Sigmoid colon (tissue), 7 donors: ENCODE results near the gene E2F3. TPM values are rescaled to one million over a fixed set of nuclear protein-coding genes. Genes with fewer than 3 reads are reported as not detected.

Experiments used
- DNase-seq: peaks from one replicate; pipeline ENCODE4 v3.0.0-alpha.2; 2019
- H3K27ac ChIP-seq, 4 donors: fragments of 200-600 bp; sonication (generic); one replicate each; pipeline ENCODE4 v1.5.1; 2016 to 2019; ENCODE audit warnings: mild to moderate bottlenecking in 1 of 4
- H3K27me3 ChIP-seq, 3 donors: fragments of 200-600 bp; sonication (generic); one replicate each; pipeline ENCODE4 v1.5.1; 2019; ENCODE audit warnings: mild to moderate bottlenecking in 1 of 3
- H3K36me3 ChIP-seq, 4 donors: fragments of 200-600 bp; sonication (generic); one replicate each; pipeline ENCODE4 v1.5.1; 2016 to 2019
- H3K4me1 ChIP-seq, 4 donors: fragments of 200-600 bp; sonication (generic); one replicate each; pipeline ENCODE4 v1.5.1; 2017 to 2019
- H3K4me3 ChIP-seq, 4 donors: fragments of 200-600 bp; sonication (generic); one replicate each; pipeline ENCODE4 v1.5.1; 2017 to 2019; ENCODE audit warnings: mild to moderate bottlenecking in 2 of 4, moderate library complexity in 1 of 4
- H3K9me3 ChIP-seq, 4 donors: fragments of 200-600 bp in 3 of 4; sonication (generic) in 3 of 4; one replicate each; pipeline versions ENCODE4 v1.5.1 to v1.6.1; 2013 to 2019
- EP300 ChIP-seq, 4 donors: sonication (generic); formaldehyde crosslinking; IDR thresholded peaks; one replicate each; pipeline ENCODE4 v1.6.1; 2017; ENCODE audit warnings: antibody characterized with exemption in 4 of 4
- POLR2A ChIP-seq, 2 donors: fragments of 450-650 bp; IDR thresholded peaks; one replicate each; pipeline ENCODE4 v1.6.1; 2016; ENCODE audit warnings: antibody characterized with exemption in 2 of 2, mild to moderate bottlenecking in 2 of 2, moderate library complexity in 2 of 2
- POLR2AphosphoS5 ChIP-seq, 4 donors: sonication (generic); formaldehyde crosslinking; IDR thresholded peaks; one replicate each; pipeline ENCODE4 v1.6.1; 2017; ENCODE audit warnings: antibody characterized with exemption in 4 of 4
- WGBS, 2 donors: extraction: QIAGEN DNeasy Blood & Tissue Kit; methylation state at CpG; one replicate each; pipeline ENCODE4 v1.1.7; 2013; 5-methylcytosine and 5-hydroxymethylcytosine counted together
- intact Hi-C: fragments of 100-400 bp; cut with DNase I; formaldehyde crosslinking; loops from one replicate; pipeline ENCODE4 v1.15.1; 2023
- polyA plus RNA-seq, 3 donors: library from polyadenylated mRNA; stranded (reverse); fragments of 200-250 nt; gene quantifications; one replicate each; pipeline ENCODE4 v1.2.3, GENCODE V29; 2013
- total RNA-seq, 4 donors: library from RNA; depleted of rRNA; stranded (reverse); fragments of >200 nt; gene quantifications; one replicate each; pipeline ENCODE4 v1.1.0, GENCODE V29; 2016
- TF ChIP-seq, protein P1 (sequence below), 4 experiments: fragments of 450-650 bp in 3 of 4; fragments of 200-600 bp in 1 of 4; IDR thresholded peaks; one replicate each; pipeline ENCODE4 v1.5.1; 2016 to 2019; ENCODE audit warnings: antibody characterized with exemption in 4 of 4, mild to moderate bottlenecking in 3 of 4, moderate library complexity in 2 of 4
- donor health status: healthy with polysubstance abuse.
- donor health status: Bipolar disorder and iron deficiency.
- donor health status: healthy.

The E2F3 gene
- total and polyA plus RNA-seq, 7 donors, result 2.5 to 6.9 (median 3.0) TPM

DNA sequence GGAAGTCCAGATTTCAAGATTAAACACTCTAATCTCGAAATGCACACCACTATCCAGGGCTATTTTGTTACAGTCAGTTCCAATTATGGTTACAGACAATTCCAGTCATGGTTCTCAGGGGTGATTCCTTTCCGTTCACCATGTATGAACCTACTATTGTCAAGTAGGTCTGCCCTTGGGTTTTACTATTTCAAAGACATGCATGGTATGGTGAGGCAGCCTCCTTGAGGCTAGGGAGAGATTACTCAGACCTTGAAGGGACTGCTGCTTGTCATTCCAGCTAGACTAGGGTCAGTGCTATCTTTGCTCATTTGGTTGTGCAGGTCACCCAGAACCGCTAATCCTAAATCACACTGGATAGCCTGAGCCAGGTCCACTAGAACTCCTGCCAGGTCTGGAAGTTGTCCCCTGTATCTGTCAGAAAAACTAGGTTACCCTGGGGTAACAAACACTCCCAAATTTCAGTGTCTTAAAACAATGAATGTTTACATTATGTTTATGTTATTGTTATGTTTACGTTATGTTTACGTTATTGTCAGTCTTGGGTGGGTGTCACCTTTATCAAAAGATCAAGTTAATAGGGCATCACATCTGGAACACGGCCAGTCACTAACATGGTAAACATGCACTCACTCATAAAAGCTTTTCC is 41.1 kb upstream of the E2F3 start:
- H3K9me3 ChIP-seq, result no peaks in the 10 kb centered on the region
- TF ChIP-seq POLR2AphosphoS5 (IDR thresholded peaks at IDR 0.05) (no peak), POLR2A (IDR thresholded peaks at IDR 0.05) (no peak), EP300 (IDR thresholded peaks at IDR 0.05) (no peak)
- TF ChIP-seq, protein P1, sequence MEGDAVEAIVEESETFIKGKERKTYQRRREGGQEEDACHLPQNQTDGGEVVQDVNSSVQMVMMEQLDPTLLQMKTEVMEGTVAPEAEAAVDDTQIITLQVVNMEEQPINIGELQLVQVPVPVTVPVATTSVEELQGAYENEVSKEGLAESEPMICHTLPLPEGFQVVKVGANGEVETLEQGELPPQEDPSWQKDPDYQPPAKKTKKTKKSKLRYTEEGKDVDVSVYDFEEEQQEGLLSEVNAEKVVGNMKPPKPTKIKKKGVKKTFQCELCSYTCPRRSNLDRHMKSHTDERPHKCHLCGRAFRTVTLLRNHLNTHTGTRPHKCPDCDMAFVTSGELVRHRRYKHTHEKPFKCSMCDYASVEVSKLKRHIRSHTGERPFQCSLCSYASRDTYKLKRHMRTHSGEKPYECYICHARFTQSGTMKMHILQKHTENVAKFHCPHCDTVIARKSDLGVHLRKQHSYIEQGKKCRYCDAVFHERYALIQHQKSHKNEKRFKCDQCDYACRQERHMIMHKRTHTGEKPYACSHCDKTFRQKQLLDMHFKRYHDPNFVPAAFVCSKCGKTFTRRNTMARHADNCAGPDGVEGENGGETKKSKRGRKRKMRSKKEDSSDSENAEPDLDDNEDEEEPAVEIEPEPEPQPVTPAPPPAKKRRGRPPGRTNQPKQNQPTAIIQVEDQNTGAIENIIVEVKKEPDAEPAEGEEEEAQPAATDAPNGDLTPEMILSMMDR (IDR thresholded peaks at IDR 0.05), result no peak
- H3K36me3 ChIP-seq, result no peaks in the 10 kb centered on the region
- H3K4me3 ChIP-seq, result no peak overlapping the region
- no peaks in the 10 kb centered on the region for H3K27me3 ChIP-seq
- DNase-seq, result no peak
- H3K4me1 ChIP-seq, result no peaks in the 10 kb centered on the region
- 87 to 89% methylated on average over 6 of the region's 6 CpGs for WGBS, 2 donors
- intact Hi-C loops, result no loop called here
- no peak overlapping the region for H3K27ac ChIP-seq

DNA sequence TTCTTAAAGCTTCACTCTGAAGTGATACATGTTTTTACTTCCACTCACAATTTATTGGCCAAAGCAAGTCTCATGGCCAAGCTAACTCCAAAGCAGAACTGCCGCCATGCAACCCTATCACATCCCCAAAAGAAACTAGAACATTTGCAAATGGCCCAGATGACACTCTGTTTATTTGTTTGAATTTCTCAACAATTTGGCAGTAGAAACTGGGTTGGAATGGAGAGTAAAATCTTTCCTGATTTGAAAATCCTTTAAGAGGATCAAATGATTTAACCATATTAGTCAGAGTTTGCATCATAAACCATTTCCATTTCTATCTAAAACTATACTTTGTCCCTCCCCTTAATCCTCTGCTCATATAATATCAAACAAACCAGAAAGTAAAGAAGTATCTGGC is 39.1 kb upstream of the E2F3 start:
- 88 to 92% methylated on average over 1 of the region's 1 CpG for WGBS, 2 donors
- H3K27ac ChIP-seq, result no peak overlapping the region
- no peak for DNase-seq
- no peaks in the 10 kb centered on the region for H3K27me3 ChIP-seq
- TF ChIP-seq, protein P1 (IDR thresholded peaks at IDR 0.05), result no peak
- no peak overlapping the region for H3K4me3 ChIP-seq
- no peaks in the 10 kb centered on the region for H3K36me3 ChIP-seq
- no peaks in the 10 kb centered on the region for H3K4me1 ChIP-seq
- no peaks in the 10 kb centered on the region for H3K9me3 ChIP-seq
- intact Hi-C loops, result no loop called here

DNA sequence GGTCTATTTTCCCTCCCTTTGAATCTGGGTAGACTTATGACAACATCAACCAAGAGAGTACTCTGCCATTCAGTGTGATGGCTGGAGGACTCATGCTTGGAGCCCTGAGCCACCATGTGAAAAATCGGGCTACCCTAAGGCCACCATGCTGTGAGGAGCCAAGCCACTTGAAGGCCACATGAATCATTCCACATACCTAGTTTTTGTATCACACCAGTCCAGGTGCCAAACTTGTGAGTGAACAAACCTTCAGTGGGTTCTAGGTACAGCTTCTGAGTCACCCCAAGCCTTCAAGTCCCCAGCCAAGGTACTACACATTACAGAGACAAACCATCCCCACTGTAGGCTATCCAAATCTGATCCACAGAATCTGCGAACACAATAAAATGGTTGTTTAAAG is 37.4 kb upstream of the E2F3 start:
- no peak for DNase-seq
- intact Hi-C loops, result no loop called here
- Histone ChIP-seq H3K9me3 (no peaks in the 10 kb centered on the region), H3K4me1 (no peaks in the 10 kb centered on the region), H3K4me3 (no peak overlapping the region), H3K36me3 (no peaks in the 10 kb centered on the region), H3K27me3 (no peaks in the 10 kb centered on the region), H3K27ac (no peak overlapping the region)
- TF ChIP-seq POLR2A (IDR thresholded peaks at IDR 0.05) (no peak), EP300 (IDR thresholded peaks at IDR 0.05) (no peak), POLR2AphosphoS5 (IDR thresholded peaks at IDR 0.05) (no peak)
- TF ChIP-seq, protein P1 (IDR thresholded peaks at IDR 0.05), result no peak
- WGBS, 2 donors, result 96 to 98% methylated on average over 2 of the region's 2 CpGs

DNA sequence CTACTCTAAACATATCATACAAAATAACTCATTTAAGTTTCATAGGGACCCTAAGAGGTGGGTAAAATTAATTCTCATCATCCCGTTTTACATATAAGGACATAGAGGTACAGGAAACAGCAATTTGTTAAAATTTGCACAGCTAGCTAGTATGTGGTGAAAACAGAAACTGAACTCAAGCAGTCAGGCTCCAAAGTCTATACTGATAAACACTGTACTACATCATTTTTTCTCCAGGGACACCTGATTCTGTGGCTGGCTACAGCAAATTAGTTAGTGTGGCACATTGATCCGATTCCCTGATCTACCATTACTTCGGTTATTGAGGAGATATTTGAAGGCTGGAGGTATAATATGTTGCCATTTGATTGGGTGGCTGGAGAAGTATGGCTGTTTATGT is 36.2 kb upstream of the E2F3 start:
- H3K36me3 ChIP-seq, result no peaks in the 10 kb centered on the region
- WGBS, 2 donors, result 71 to 78% methylated on average over 3 of the region's 3 CpGs
- intact Hi-C loops, result no loop called here

More for the DNA sequence above, 36.2 kb upstream of the E2F3 start:
- H3K9me3 ChIP-seq, result no peaks in the 10 kb centered on the region
- H3K27me3 ChIP-seq, result no peaks in the 10 kb centered on the region
- H3K4me1 ChIP-seq, result no peaks in the 10 kb centered on the region
- H3K27ac ChIP-seq, result no peak overlapping the region
- DNase-seq, result no peak
- H3K4me3 ChIP-seq, result no peak overlapping the region
- TF ChIP-seq, protein P1 (IDR thresholded peaks at IDR 0.05), result no peak
- TF ChIP-seq POLR2AphosphoS5 (IDR thresholded peaks at IDR 0.05) (no peak), EP300 (IDR thresholded peaks at IDR 0.05) (no peak), POLR2A (IDR thresholded peaks at IDR 0.05) (no peak)
